B cell (primary cell): ENCODE measurements around the gene MLH3.

Experiments
- CTCF ChIP-seq: fragments of 200-600 bp; IDR thresholded peaks from one replicate; pipeline ENCODE4 v1.8.0; 2022; ENCODE audit warnings: antibody characterized with exemption, mild to moderate bottlenecking
- EZH2 ChIP-seq: IDR thresholded peaks from 2 replicates; pipeline ENCODE4 v1.6.1; 2012; ENCODE audit warnings: borderline replicate concordance, low read depth, mild to moderate bottlenecking, moderate library complexity, low read length; ENCODE audit not compliant: insufficient read depth, poor library complexity, severe bottlenecking

GRCh38 chr14:75059642-75060041 is 8.4 kb upstream of the MLH3 start:
- TF ChIP-seq CTCF (no peak), EZH2 (no peak)
